ENCODE data around the gene MINDY2.

DNA sequence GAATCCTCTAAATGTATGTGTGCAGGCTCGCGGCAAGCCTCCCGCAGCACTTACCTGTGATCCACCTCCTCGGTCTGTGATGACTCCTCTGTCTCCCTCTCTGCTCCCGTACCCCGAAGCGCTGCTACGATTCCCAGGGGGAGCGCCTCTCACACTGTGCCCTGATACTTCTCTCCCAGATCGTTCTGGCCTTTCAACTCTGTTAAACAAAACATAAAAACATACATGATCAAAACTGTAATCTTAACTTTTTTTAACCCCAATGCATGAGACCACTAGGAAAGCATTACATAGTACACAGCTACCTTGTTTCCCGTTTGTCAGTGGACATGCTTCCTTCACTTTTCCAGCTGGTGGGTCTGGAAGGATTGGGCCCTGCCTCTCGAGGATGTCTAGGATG is 115.8 kb downstream of the MINDY2 start:
- no peak for TF ChIP-seq POLR2A (IDR thresholded peaks at IDR 0.05)
- TF ChIP-seq, protein P1, sequence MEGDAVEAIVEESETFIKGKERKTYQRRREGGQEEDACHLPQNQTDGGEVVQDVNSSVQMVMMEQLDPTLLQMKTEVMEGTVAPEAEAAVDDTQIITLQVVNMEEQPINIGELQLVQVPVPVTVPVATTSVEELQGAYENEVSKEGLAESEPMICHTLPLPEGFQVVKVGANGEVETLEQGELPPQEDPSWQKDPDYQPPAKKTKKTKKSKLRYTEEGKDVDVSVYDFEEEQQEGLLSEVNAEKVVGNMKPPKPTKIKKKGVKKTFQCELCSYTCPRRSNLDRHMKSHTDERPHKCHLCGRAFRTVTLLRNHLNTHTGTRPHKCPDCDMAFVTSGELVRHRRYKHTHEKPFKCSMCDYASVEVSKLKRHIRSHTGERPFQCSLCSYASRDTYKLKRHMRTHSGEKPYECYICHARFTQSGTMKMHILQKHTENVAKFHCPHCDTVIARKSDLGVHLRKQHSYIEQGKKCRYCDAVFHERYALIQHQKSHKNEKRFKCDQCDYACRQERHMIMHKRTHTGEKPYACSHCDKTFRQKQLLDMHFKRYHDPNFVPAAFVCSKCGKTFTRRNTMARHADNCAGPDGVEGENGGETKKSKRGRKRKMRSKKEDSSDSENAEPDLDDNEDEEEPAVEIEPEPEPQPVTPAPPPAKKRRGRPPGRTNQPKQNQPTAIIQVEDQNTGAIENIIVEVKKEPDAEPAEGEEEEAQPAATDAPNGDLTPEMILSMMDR (IDR thresholded peaks at IDR 0.05 in 8 of 11, conservative IDR thresholded peaks at IDR 0.05 in 3 of 11), result no peak
